ENCODE results near the gene TCF12. TPM values are rescaled to one million over a fixed set of nuclear protein-coding genes. Genes with fewer than 3 reads are reported as not detected.

TCF12 gene
- total RNA-seq, 1 experiment from 2014 or later, result 76.7 TPM

DNA sequence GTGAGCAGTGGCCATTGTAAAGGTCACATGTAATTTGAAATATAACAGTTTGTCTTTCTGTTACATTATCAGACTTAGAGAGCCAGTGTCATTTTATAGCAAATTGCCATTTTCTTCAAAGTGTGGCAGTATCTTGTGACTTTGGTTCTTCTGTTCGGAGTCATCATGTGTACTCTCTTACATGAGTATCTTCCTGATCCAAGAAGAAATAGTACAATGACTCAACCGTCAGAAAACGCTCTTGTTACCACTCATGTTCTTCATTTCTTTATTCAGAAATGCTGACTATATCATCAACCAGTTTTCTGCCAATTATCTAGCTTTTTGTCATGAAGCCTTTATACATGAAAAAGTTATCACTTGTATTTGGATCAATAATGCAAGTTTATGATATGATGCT, 364.2 kb downstream of the TCF12 start:
- no peak overlapping the region for H2BK15ac ChIP-seq (ENCODE audit: low read depth, low read length)
- no peak overlapping the region for H4K5ac ChIP-seq (ENCODE audit: insufficient read length, low read depth, low read length)
- no peak overlapping the region for H3K4me2 ChIP-seq (ENCODE audit: insufficient read depth, insufficient read length, low read length)
- H3K23me2 ChIP-seq (ENCODE audit: insufficient read length, low read depth, low read length, poor library complexity, severe bottlenecking), result no peaks in the 10 kb centered on the region
- H4K20me1 ChIP-seq (ENCODE audit: control insufficient read depth, insufficient read depth, insufficient read length), result no peaks in the 10 kb centered on the region
- H2AFZ ChIP-seq (ENCODE audit: low read length), result no peak overlapping the region
- no peak overlapping the region for H2BK20ac ChIP-seq (ENCODE audit: low read depth, low read length, poor library complexity, severe bottlenecking)
- H2AK5ac ChIP-seq (ENCODE audit: insufficient read length, low read length), result no peak overlapping the region
- no peak overlapping the region for H3T11ph ChIP-seq (ENCODE audit: low read length)
- H3K14ac ChIP-seq (ENCODE audit: insufficient read depth, low read length), result no peak overlapping the region
- no peaks in the 10 kb centered on the region for H3K79me1 ChIP-seq (ENCODE audit: insufficient read depth, low read depth, low read length, poor library complexity, severe bottlenecking)
- no peak overlapping the region for H3K23ac ChIP-seq (ENCODE audit: insufficient read length, low read depth, low read length)
- H2BK120ac ChIP-seq (ENCODE audit: low read depth, low read length, poor library complexity, severe bottlenecking), result no peak overlapping the region
- Mint-ChIP-seq H3K4me1 (peaks cover 34 to 36% of the 10 kb centered on the region in 2 experiments), H3K9me3 (no peaks in the 10 kb centered on the region; a peak in 1 of 5 replicates), H3K36me3 (ENCODE audit: insufficient read depth in 1 of 3, low read depth in 3 of 3) (peaks cover 34 to 65% (median 59%) of the 10 kb centered on the region in 3 experiments), H3K27me3 (ENCODE audit: low read depth) (no peaks in the 10 kb centered on the region), H3K4me3 (no peak overlapping the region), H3K27ac (no peak overlapping the region; a peak in 1 of 7 replicates)
- no peak overlapping the region for H2BK12ac ChIP-seq (ENCODE audit: insufficient read length, low read depth, low read length)
- no peak for TF ChIP-seq CTCF (conservative IDR thresholded peaks at IDR 0.05)
- H4K91ac ChIP-seq (ENCODE audit: insufficient read length, low read depth, low read length), result no peak overlapping the region
- H3K56ac ChIP-seq (ENCODE audit: insufficient read length, low read depth, low read length), result no peak overlapping the region
- no CpG with 5 or more reads among the region's 3 CpGs for WGBS (ENCODE audit: extremely low coverage, insufficient read length, low lambda C conversion rate)
- H2BK5ac ChIP-seq (ENCODE audit: insufficient read length, low read length), result no peak overlapping the region
- no peak overlapping the region for H3K9ac ChIP-seq (ENCODE audit: extremely low read depth, insufficient read length, low read length)
- no peak overlapping the region for H4K8ac ChIP-seq (replicated peaks; ENCODE audit: insufficient read length, low read depth, low read length)
- H3K4ac ChIP-seq (ENCODE audit: low read depth, low read length), result no peak overlapping the region
- no peak overlapping the region for H3K18ac ChIP-seq (ENCODE audit: insufficient read length, low read depth, low read length)
- no peak overlapping the region for H3K27ac ChIP-seq (ENCODE audit: insufficient read length, low read depth, low read length)
- H3K79me2 ChIP-seq (ENCODE audit: insufficient read depth, low read length), result no peaks in the 10 kb centered on the region
- DNase-seq, result no peak
- H3K9me3 ChIP-seq (ENCODE audit: control insufficient read depth, low read depth, low read length), result no peaks in the 10 kb centered on the region
- H3K27me3 ChIP-seq (ENCODE audit: insufficient read depth, low read length), result no peaks in the 10 kb centered on the region
- H3K4me1 ChIP-seq (ENCODE audit: insufficient read depth, low read length), result peaks cover 6% of the 10 kb centered on the region; the same call in 1 of the 2 replicates

Measured in H9 (cell line).